CD1c-positive myeloid dendritic cell (primary cell): ENCODE measurements around the gene KLHDC2.
"Not testable (repeated sequence)": the region's sequence is repeated elsewhere in the genome, so short reads cannot be mapped to it uniquely, and the experiment has no call there.

Experiments
- DNase-seq: peaks from one replicate; pipeline ENCODE4 v3.0.0-alpha.2; 2016; ENCODE audit errors: extremely low spot score

The KLHDC2 gene, protein sequence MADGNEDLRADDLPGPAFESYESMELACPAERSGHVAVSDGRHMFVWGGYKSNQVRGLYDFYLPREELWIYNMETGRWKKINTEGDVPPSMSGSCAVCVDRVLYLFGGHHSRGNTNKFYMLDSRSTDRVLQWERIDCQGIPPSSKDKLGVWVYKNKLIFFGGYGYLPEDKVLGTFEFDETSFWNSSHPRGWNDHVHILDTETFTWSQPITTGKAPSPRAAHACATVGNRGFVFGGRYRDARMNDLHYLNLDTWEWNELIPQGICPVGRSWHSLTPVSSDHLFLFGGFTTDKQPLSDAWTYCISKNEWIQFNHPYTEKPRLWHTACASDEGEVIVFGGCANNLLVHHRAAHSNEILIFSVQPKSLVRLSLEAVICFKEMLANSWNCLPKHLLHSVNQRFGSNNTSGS

GRCh38 chr14:49767571-49768300 is at the start of gene KLHDC2:
KLHDC2 (plus strand) TSS chr14:49768153; CDS start chr14:49768469, 316 bp downstream.
- peak; percentile 95 for DNase-seq

DNA sequence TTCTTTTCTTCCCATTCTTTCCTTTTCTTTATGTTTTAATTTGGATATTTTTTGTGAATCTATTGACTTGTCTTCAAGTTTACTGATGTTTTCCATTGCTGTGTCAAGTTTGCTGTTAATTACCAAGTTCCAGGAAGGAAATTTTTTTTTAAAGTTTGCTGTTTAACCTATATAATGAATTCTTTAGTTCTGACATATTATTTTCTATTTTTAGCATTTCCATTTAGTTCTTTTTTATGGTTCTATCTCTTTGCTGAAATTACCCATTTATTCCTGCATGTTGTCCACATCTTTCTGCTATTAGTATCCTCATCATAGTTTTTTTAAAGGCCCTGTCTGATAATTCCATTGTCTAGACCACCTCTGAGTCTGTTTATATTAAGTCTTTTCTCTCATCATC is 47.2 kb upstream of the KLHDC2 start:
- DNase-seq, result no peak

- DNase-seq, result not testable (repeated sequence)
Observed at GRCh38 chr14:49721733-49722435, 46.1 kb upstream of the KLHDC2 start.

DNA sequence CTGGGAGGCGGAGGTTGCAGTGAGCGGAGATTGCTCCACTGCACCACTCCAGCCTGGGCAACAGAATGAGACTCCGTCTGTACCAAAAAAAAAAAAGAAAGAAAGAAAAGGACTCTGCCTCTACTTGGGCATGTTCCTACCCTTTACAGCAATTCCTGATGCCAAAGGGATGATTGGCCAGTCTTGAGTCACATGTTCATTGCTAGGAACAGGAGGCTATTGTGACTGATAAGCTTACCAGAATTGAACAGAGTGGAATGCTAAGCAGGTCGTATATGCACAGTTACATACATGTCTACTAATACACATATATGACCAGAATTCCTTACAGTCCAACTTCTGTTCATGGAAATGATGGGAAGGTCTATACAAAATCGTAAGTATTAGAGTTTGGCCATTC is 40.8 kb upstream of the KLHDC2 start:
- no peak for DNase-seq

DNA sequence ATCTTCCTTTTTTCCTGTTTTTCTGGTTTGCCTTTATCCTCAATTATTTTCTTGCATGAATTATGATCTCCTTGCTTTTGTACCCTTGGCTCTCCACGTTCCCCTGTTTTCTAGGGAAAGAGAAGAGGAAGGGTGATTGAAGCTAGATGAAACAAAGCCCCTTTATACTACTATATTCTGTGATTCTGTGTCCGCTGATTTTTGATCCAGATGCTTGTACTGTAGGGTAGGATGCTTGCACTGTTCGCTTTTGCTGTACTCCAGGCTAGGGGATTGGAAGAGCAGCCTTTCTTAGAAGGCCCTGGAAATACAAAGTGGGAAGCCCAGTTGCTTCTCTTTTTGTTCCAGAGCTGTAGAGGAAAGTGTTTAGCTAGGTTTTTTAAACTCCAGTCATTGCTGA is 35.1 kb upstream of the KLHDC2 start:
- no peak for DNase-seq

- DNase-seq, result no peak
Observed at GRCh38 chr14:49733836-49734235, 34.1 kb upstream of the KLHDC2 start.

DNA sequence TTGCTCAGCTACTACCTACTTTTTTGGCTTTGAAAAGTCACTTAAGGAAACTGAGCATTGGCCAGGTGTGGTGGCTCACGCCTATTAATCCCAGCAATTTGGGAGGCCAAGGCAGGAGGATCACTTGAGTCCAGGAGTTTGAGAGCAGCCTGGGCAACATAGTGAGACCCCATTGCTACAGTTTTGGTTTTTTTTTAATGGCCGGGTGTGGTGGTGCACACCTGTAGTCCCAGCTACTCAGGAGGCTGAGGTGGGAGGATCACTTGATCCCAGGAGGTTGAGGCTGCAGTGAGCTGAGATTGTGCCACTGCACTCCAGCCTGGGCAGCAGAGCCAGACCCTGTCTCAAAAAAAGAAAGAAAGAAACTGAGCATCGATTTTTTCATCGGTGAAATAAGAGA is 32.3 kb upstream of the KLHDC2 start:
- DNase-seq, result not testable (repeated sequence)

- DNase-seq, result no peak
Observed at GRCh38 chr14:49745191-49745590, 22.8 kb upstream of the KLHDC2 start.

- not testable (repeated sequence) for DNase-seq
Observed at GRCh38 chr14:49746476-49746875, 21.5 kb upstream of the KLHDC2 start.

DNA sequence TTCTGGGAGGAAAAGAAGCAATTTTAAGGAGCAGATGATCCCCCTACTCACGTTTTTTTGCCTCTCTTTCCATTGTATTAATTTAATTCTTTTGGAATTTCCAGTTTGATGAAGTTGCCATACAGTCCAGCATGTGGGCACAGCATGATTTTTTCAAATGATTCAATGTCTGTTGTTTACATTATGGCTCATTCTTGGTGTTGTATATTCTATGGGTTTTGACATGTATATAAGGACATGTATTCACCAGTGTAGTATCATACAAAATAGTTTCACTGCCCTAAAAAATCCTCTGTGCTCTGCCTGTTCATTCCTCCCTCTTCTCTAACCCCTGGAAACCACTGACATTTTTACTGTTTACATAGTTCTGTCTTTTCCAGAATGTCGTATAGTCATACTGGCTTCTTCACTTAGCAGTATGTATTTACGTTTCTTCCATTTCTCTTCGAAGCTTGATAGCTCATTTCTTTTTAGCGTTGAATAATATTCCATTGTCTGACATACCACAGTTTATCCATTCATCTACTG is 13.3 kb upstream of the KLHDC2 start:
- no peak for DNase-seq

DNA sequence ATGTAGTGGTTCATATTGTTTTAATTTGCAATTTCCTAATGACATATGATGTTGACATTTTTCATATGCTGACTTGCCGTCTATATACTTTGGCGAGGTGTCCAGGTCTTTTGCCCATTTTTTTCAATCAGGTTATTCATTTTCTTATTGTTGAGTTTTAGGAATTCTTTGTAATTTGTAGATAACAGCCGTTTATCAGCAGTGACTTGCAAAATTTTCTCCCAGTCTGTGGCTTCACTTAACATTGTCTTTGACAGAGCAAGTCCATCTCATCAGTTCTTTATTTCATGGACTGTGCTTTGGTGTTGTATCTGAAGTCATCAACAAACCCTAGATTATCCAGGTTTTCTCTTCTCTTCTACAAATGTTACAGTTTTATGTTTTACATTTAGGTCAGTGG is 12.6 kb upstream of the KLHDC2 start:
- DNase-seq, result no peak

DNA sequence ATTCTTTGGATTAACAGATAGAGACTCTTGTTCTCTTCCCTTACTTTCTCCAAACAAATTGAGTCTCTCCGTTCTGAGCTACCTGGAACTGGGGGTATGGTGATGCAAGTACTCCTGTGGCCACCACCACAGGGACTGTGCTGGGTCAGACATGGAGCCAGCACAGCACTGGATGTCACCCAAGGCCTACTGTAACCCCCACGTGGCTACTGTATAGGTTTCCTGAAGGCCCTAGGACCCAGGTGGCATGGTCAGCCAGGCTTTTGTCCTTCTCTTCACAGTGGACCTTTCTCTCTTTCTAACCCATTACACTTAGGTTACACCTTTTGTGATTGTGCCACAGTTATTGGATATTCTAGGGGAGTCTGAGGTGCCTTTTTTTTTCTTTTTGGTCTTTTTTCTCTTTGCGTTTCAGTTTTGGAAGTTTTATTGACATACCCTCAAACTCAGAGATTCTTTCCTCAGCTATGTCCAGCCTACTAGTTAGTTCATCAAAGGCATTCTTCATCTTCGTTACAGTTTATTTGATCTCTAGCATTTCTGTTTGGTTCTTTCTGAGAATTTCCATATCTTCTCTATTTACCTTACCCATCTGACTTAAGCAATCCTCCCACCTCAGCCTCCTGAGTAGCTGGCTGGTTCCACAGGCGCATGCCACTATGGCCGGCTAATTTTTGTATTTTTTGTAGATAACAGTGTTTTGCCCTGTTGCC is 6.0 kb upstream of the KLHDC2 start:
- DNase-seq, result no peak

DNA sequence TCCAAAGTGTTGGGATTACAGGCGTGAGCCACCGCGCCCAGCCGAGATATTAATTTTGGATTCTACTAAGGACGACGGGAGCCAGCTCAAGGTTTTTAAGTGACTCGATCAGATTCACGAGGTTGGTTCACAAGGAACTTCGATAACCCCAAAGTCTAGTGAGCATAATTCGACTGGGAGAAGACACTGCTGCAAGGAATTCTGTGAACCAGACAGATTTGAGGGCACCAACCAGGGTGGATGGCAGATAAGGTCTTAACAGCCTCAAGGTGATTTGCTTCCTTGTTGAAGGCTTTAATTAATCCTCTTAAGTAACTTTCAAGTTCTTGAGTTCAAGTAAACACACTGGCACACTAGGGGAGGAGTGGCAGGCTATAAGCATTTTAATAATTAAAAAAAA is 1.1 kb upstream of the KLHDC2 start:
- DNase-seq, result peak; percentile 12

- no peak for DNase-seq
Observed at GRCh38 chr14:49767270-49767570, 733 bp upstream of the KLHDC2 start.

GRCh38 chr14:49768301-49769121 is 558 bp downstream of the KLHDC2 start:
- peak; percentile 72 for DNase-seq

DNA sequence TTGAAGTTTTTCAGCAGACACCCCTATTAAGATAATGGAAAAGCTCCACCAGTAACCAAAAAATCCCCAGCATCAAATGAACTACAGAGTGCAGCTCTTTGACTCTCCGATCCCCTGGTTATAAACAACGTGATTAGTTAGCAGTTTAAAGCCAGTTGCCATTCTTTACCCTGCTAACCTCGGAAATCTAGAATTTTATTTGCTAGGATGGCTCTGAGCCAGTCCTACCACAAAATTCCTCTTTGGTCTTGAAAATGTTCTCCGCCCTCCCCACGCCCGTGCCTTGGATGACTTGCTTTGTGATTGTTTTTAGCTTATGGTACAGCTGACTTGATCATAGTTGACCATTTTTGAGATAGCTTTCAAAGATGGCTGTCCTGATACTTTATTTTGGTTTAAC is 1.2 kb downstream of the KLHDC2 start:
- peak; percentile 6 for DNase-seq

- DNase-seq, result no peak
Observed at GRCh38 chr14:49769581-49770211, 1.7 kb downstream of the KLHDC2 start.

- no peak for DNase-seq
Observed at GRCh38 chr14:49770212-49770817, 2.4 kb downstream of the KLHDC2 start.

- DNase-seq, result not testable (repeated sequence)
Observed at GRCh38 chr14:49771691-49772090, 3.7 kb downstream of the KLHDC2 start.

GRCh38 chr14:49774106-49774505 is 6.2 kb downstream of the KLHDC2 start:
- no peak for DNase-seq
